Trophoblast cell (in vitro differentiated cells and primary cell): Measurements from ENCODE around the gene COL2A1.

Source experiments
- DNase-seq, 2 donors: peaks; one replicate each; pipeline ENCODE4 v3.0.0-alpha.2; 2016
- H2AFZ ChIP-seq: 2 replicates; pipeline ENCODE4 v1.6.1; 2013; ENCODE audit warnings: low read length, moderate library complexity, mild to moderate bottlenecking; ENCODE audit not compliant: insufficient read depth, poor library complexity
- H2AK5ac ChIP-seq: 2 replicates; pipeline ENCODE4 v1.6.1; 2013; ENCODE audit warnings: mild to moderate bottlenecking, low read length
- H2BK120ac ChIP-seq: 2 replicates; pipeline ENCODE4 v1.6.1; 2013; ENCODE audit warnings: low read length, mild to moderate bottlenecking, moderate library complexity; ENCODE audit not compliant: insufficient read depth, poor library complexity
- H2BK12ac ChIP-seq: 2 replicates; pipeline ENCODE4 v1.6.1; 2013; ENCODE audit warnings: mild to moderate bottlenecking, low read length, moderate library complexity
- H2BK5ac ChIP-seq: 2 replicates; pipeline ENCODE4 v1.6.1; 2013; ENCODE audit warnings: low read length, low read depth, moderate library complexity, mild to moderate bottlenecking; ENCODE audit not compliant: poor library complexity
- H3K14ac ChIP-seq: 2 replicates; pipeline ENCODE4 v1.6.1; 2013; ENCODE audit warnings: mild to moderate bottlenecking, low read length
- H3K18ac ChIP-seq: 2 replicates; pipeline ENCODE4 v1.6.1; 2013; ENCODE audit warnings: mild to moderate bottlenecking, low read length
- H3K23ac ChIP-seq: 2 replicates; pipeline ENCODE4 v1.6.1; 2013; ENCODE audit warnings: low read length
- H3K27ac ChIP-seq: 2 replicates; pipeline ENCODE4 v1.5.1; 2013; ENCODE audit warnings: low read depth, mild to moderate bottlenecking, inconsistent platforms, low read length, moderate library complexity
- H3K27me3 ChIP-seq: 2 replicates; pipeline ENCODE4 v1.6.1; 2013; ENCODE audit warnings: inconsistent platforms, mild to moderate bottlenecking, low read length, moderate library complexity; ENCODE audit not compliant: insufficient read depth
- H3K36me3 ChIP-seq, 2 experiments: 1 replicate in 1 of 2; 2 replicates in 1 of 2; pipeline ENCODE4 v1.6.1; 2013; ENCODE audit warnings: low read length in 2 of 2, mild to moderate bottlenecking in 2 of 2, moderate library complexity in 1 of 2; ENCODE audit not compliant: insufficient read depth in 2 of 2, control insufficient read depth in 1 of 2
- H3K4ac ChIP-seq: 2 replicates; pipeline ENCODE4 v1.6.1; 2013; ENCODE audit warnings: low read depth, mild to moderate bottlenecking, low read length, moderate library complexity
- H3K4me1 ChIP-seq, 2 experiments: 1 replicate in 1 of 2; 2 replicates in 1 of 2; pipeline ENCODE4 v1.6.1; 2013; ENCODE audit warnings: low read length in 2 of 2, mild to moderate bottlenecking in 2 of 2, moderate library complexity in 1 of 2; ENCODE audit not compliant: insufficient read depth in 2 of 2, control insufficient read depth in 1 of 2
- H3K4me2 ChIP-seq: 2 replicates; pipeline ENCODE4 v1.6.1; 2013; ENCODE audit warnings: inconsistent platforms, mild to moderate bottlenecking, low read length, moderate library complexity
- H3K4me3 ChIP-seq: 2 replicates; pipeline ENCODE4 v1.5.1; 2013; ENCODE audit warnings: mild to moderate bottlenecking, low read depth, low read length, inconsistent platforms
- H3K79me1 ChIP-seq: one replicate; pipeline ENCODE4 v1.6.1; 2013; ENCODE audit warnings: low read length
- H3K79me2 ChIP-seq: 2 replicates; pipeline ENCODE4 v1.6.1; 2013; ENCODE audit warnings: low read length, mild to moderate bottlenecking; ENCODE audit not compliant: control insufficient read depth, insufficient read depth, poor library complexity
- H3K9ac ChIP-seq: 2 replicates; pipeline ENCODE4 v1.6.1; 2013; ENCODE audit warnings: mild to moderate bottlenecking, low read length
- H3K9me3 ChIP-seq: 2 replicates; pipeline ENCODE4 v1.6.1; 2013; ENCODE audit warnings: low read depth, mild to moderate bottlenecking, control low read depth, inconsistent platforms, low read length; ENCODE audit not compliant: insufficient read depth
- H4K12ac ChIP-seq: 2 replicates; pipeline ENCODE4 v1.6.1; 2013; ENCODE audit warnings: low read depth, mild to moderate bottlenecking, low read length, moderate library complexity
- H4K8ac ChIP-seq: 2 replicates; pipeline ENCODE4 v1.6.1; 2013; ENCODE audit warnings: low read depth, mild to moderate bottlenecking, low read length, moderate library complexity
- H4K91ac ChIP-seq: one replicate; pipeline ENCODE4 v1.6.1; 2013; ENCODE audit warnings: low read depth, mild to moderate bottlenecking, low read length, moderate library complexity
- WGBS: extraction: QIAGEN DNeasy Blood & Tissue Kit; methylation state at CpG from one replicate; pipeline ENCODE4 v1.1.7; 2013; ENCODE audit warnings: missing lambda C conversion rate; ENCODE audit not compliant: insufficient read length, insufficient coverage; ENCODE audit errors: extremely low coverage; 5-methylcytosine and 5-hydroxymethylcytosine counted together

COL2A1 gene

DNA sequence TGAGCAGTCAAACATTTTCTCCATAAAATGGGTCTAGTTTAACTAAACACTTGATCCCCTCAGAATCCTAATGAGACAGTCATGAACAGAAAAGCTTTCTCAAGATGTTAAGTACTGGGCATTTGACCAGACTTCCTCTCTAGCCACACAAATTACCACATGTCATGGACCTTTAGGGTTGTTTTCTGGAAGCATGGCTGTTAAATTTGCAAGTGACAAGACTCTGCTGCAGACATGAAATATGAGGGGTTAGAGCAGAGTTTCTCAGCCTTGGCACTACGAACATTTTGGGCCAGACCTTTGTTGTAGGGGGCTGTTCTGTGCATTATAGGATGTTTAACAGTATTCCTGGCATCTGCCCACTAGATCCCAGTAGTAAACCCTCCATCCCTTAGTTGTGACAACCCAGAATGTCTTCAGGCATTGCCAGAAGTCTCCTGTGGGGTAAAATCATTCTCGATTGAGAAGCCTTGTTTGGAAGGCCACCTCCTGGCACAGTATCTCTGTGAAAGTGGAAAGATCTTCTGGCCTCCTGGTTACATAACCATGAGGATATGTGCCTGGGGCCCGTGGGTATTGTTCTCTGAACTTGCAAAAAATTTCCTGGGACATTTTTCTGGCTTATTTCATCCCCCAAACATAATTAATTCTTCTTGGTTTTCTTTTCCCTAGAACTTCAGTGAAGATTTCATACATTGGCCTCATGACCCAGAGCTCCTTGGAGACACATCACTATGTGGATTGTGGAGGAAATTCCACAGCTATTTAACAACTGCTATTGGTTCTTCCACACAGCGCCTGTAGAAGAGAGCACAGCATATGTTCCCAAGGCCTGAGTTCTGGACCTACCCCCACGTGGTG, 36.6 kb downstream of the COL2A1 start:
- Histone ChIP-seq H2AFZ (no peak overlapping the region), H3K9me3 (peaks cover 2% of the 10 kb centered on the region), H4K12ac (no peak overlapping the region), H3K27ac (no peak overlapping the region), H3K79me2 (peaks cover 2% of the 10 kb centered on the region), H4K91ac (no peak overlapping the region), H3K4me1 (peaks cover 4 to 6% of the 10 kb centered on the region in 2 experiments), H2AK5ac (no peak overlapping the region), H3K4me2 (no peak overlapping the region), H2BK12ac (no peak overlapping the region), H3K27me3 (no peaks in the 10 kb centered on the region), H3K9ac (no peak overlapping the region), H3K14ac (no peak overlapping the region), H3K23ac (no peak overlapping the region), H3K4ac (no peak overlapping the region), H3K4me3 (no peak overlapping the region), H3K36me3 (peaks cover 11 to 19% of the 10 kb centered on the region in 2 experiments), H4K8ac (no peak overlapping the region), H3K79me1 (peaks cover 5% of the 10 kb centered on the region), H3K18ac (no peak overlapping the region), H2BK5ac (no peak overlapping the region), H2BK120ac (no peak overlapping the region)
- no CpG with 5 or more reads among the region's 5 CpGs for WGBS
- no peak for DNase-seq

- Histone ChIP-seq H2BK12ac (no peak overlapping the region), H3K9ac (no peak overlapping the region), H2AK5ac (no peak overlapping the region), H3K27me3 (no peaks in the 10 kb centered on the region), H2BK120ac (no peak overlapping the region), H3K4me1 (peaks cover 4 to 6% of the 10 kb centered on the region in 2 experiments), H3K79me1 (peaks cover 5% of the 10 kb centered on the region), H4K8ac (no peak overlapping the region), H4K91ac (no peak overlapping the region), H3K79me2 (peaks cover 2% of the 10 kb centered on the region), H3K9me3 (peaks cover 2% of the 10 kb centered on the region), H3K4me2 (no peak overlapping the region), H2AFZ (no peak overlapping the region), H3K4me3 (no peak overlapping the region), H3K36me3 (peaks cover 7 to 12% of the 10 kb centered on the region in 2 experiments), H4K12ac (no peak overlapping the region), H3K4ac (no peak overlapping the region), H2BK5ac (no peak overlapping the region), H3K23ac (no peak overlapping the region), H3K27ac (no peak overlapping the region), H3K18ac (no peak overlapping the region), H3K14ac (no peak overlapping the region)
- WGBS: no CpG with 5 or more reads among the region's 3 CpGs
- DNase-seq: no peak
Measured at GRCh38 chr12:47965581-47965980, 38.7 kb downstream of the COL2A1 start.

- Histone ChIP-seq H3K4me2 (peak overlapping the region; percentile 75), H2AFZ (no peak overlapping the region), H2AK5ac (no peak overlapping the region), H2BK5ac (no peak overlapping the region), H2BK12ac (no peak overlapping the region), H3K4me1 (peaks cover 4 to 6% of the 10 kb centered on the region in 2 experiments), H3K14ac (no peak overlapping the region), H3K9ac (no peak overlapping the region), H4K12ac (no peak overlapping the region), H2BK120ac (no peak overlapping the region), H3K9me3 (peaks cover 2% of the 10 kb centered on the region), H3K18ac (no peak overlapping the region), H3K4me3 (peak overlapping the region; percentile 85), H3K79me2 (peaks cover 2% of the 10 kb centered on the region), H3K27me3 (no peaks in the 10 kb centered on the region), H4K91ac (no peak overlapping the region), H3K23ac (no peak overlapping the region), H3K27ac (no peak overlapping the region), H3K4ac (no peak overlapping the region), H3K36me3 (peaks cover 7 to 10% of the 10 kb centered on the region in 2 experiments), H3K79me1 (peaks cover 5% of the 10 kb centered on the region), H4K8ac (no peak overlapping the region)
- WGBS: no CpG with 5 or more reads among the region's 18 CpGs
- peak; percentile 42 to 79 for DNase-seq
Measured at GRCh38 chr12:47964106-47964728, 40.1 kb downstream of the COL2A1 start.

DNA sequence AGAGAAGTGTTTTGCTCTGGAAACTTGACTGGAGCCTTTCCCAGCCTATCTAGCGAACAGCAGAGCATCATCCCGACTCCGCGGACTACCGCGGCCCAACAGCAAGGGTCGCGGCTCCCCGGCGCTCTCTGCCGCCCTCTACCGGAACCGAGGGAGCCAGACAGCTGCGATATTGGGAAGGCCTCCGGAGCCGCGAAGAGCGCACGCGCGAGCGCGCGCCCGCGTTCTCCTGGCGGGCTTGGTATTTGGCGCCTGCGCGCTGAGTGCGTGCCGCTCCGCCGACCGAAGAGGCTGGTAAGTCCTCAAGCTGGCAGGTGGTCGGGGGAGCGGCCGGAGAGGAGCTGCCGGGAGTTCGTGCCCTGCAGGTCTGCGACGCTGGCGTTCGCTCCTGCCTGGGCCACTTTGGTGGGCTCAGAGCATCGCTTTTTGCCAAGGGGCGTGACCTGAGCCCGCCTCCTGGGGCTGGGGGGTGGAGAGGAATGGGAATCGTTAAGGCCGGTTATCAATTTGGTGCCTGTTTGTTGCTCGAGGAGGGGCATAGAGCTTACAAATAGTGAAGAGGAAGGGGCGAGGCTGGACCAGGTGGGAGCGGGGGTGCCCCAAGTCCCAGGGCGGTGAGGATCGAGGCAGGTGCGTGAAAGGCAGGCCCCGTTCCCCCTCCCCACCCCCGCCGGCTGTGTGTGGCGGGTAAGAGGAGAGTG, 40.8 kb downstream of the COL2A1 start, which contains the start of gene TMEM106C:
Gene TMEM106C (plus strand): TSS at position 257 of the 701 bp plus-strand sequence. CDS start 641 bp downstream, outside the sequence.
- peak within 1 kb of the TSS; percentile 57 for H3K18ac ChIP-seq
- H3K9ac ChIP-seq: peak within 1 kb of the TSS; percentile 38
- no peak within 1 kb of the TSS for H3K23ac ChIP-seq
- no peak within 1 kb of the TSS for H3K27ac ChIP-seq
- H3K79me1 ChIP-seq: peaks cover 5% of the 10 kb centered on the region
- peak within 1 kb of the TSS; percentile 54 for H3K14ac ChIP-seq
- peaks cover 2% of the 10 kb centered on the region for H3K79me2 ChIP-seq
- peak within 1 kb of the TSS; percentile 9 for H3K4ac ChIP-seq
- H4K8ac ChIP-seq: peak within 1 kb of the TSS; percentile 78
- H3K9me3 ChIP-seq: peaks cover 2% of the 10 kb centered on the region
- no peak within 1 kb of the TSS for H2AK5ac ChIP-seq
- H3K36me3 ChIP-seq: peaks cover 7 to 10% of the 10 kb centered on the region in 2 experiments
- peak within 1 kb of the TSS; percentile 75 for H3K4me2 ChIP-seq
- H3K4me1 ChIP-seq: peaks cover 4 to 6% of the 10 kb centered on the region in 2 experiments
- H2BK12ac ChIP-seq: no peak within 1 kb of the TSS
- peak within 1 kb of the TSS; percentile 56 for H4K91ac ChIP-seq
- no CpG with 5 or more reads among the region's 59 CpGs for WGBS
- H4K12ac ChIP-seq: peak within 1 kb of the TSS; percentile 81
- no peaks in the 10 kb centered on the region for H3K27me3 ChIP-seq
- H3K4me3 ChIP-seq: peak within 1 kb of the TSS; percentile 85
- peak within 1 kb of the TSS; percentile 42 for H2BK5ac ChIP-seq
- H2BK120ac ChIP-seq: peak within 1 kb of the TSS; percentile 37
- H2AFZ ChIP-seq: peak within 1 kb of the TSS; percentile 62
- peak; percentile 92 to 98 for DNase-seq
